Measurements from ENCODE around the gene ARHGAP5.

GRCh38 chr14:32047791-32048190 lies 29.3 kb upstream of the ARHGAP5 start:
- TF ChIP-seq POLR2A (IDR thresholded peaks at IDR 0.05): no peak
- no peak for TF ChIP-seq CTCF (IDR thresholded peaks at IDR 0.05)
